CD14-positive monocyte (primary cell): Measurements from ENCODE around the gene FGF19. TPM values are rescaled to one million over a fixed set of nuclear protein-coding genes. Genes with fewer than 3 reads are reported as not detected.

ENCODE experiments used
- DNase-seq, 3 donors: peaks; one replicate each; pipeline ENCODE4 v3.0.0-alpha.2; 2011 to 2022
- H2AFZ ChIP-seq: 2 replicates; pipeline ENCODE4 v1.6.0; 2012; ENCODE audit warnings: mild to moderate bottlenecking, low read depth, low read length, inconsistent platforms; ENCODE audit not compliant: insufficient read depth, poor library complexity, severe bottlenecking
- H3K27ac ChIP-seq, 2 donors: 1 replicate in 1 of 2; 2 replicates in 1 of 2; pipeline ENCODE4 v1.5.1; 2012 to 2013; ENCODE audit warnings: low read length in 2 of 2, control low read depth in 1 of 2, inconsistent platforms in 1 of 2, low read depth in 1 of 2, mild to moderate bottlenecking in 1 of 2
- H3K27me3 ChIP-seq, 2 donors: one replicate each; pipeline versions ENCODE4 v1.6.0 to v1.6.1; 2011 to 2013; ENCODE audit warnings: low read length in 2 of 2; ENCODE audit not compliant: control insufficient read depth in 2 of 2, insufficient read depth in 2 of 2
- H3K36me3 ChIP-seq, 2 donors: replicated peaks in 1 of 2; 1 replicate in 1 of 2; 2 replicates in 1 of 2; pipeline versions ENCODE4 v1.5.1 to v1.6.1; 2012 to 2013; ENCODE audit warnings: low read length in 2 of 2, control low read depth in 1 of 2, inconsistent platforms in 1 of 2, mild to moderate bottlenecking in 1 of 2; ENCODE audit not compliant: insufficient read depth in 2 of 2, control insufficient read depth in 1 of 2
- H3K4me1 ChIP-seq, 2 donors: 1 replicate in 1 of 2; 2 replicates in 1 of 2; pipeline versions ENCODE4 v1.5.1 to v1.6.1; 2012 to 2013; ENCODE audit warnings: low read length in 2 of 2, control low read depth in 1 of 2, inconsistent platforms in 1 of 2, mild to moderate bottlenecking in 1 of 2, moderate library complexity in 1 of 2; ENCODE audit not compliant: insufficient read depth in 2 of 2, control insufficient read depth in 1 of 2
- H3K4me2 ChIP-seq: replicated peaks from 2 replicates; pipeline ENCODE3; 2012; ENCODE audit warnings: low read length, moderate library complexity, mild to moderate bottlenecking; ENCODE audit not compliant: poor library complexity, severe bottlenecking; ENCODE audit errors: extremely low read depth
- H3K4me3 ChIP-seq, 3 experiments: fragments of 200-600 bp in 1 of 3; sonication (generic) in 1 of 3; replicated peaks in 1 of 3; 1 replicate in 2 of 3; 2 replicates in 1 of 3; pipeline ENCODE4 v1.5.1; 2011 to 2013; ENCODE audit warnings: low read length in 3 of 3, mild to moderate bottlenecking in 3 of 3, control low read depth in 2 of 3, low read depth in 2 of 3, inconsistent platforms in 1 of 3, moderate library complexity in 1 of 3
- H3K79me2 ChIP-seq: 2 replicates; pipeline ENCODE4 v1.6.0; 2012; ENCODE audit warnings: mild to moderate bottlenecking, control low read depth, inconsistent platforms, low read length, moderate library complexity; ENCODE audit not compliant: insufficient read depth
- H3K9ac ChIP-seq: 2 replicates; pipeline ENCODE4 v1.6.0; 2017; ENCODE audit warnings: low read length, mild to moderate bottlenecking; ENCODE audit not compliant: insufficient read depth, poor library complexity, severe bottlenecking
- H3K9me3 ChIP-seq, 2 donors: replicated peaks in 1 of 2; 1 replicate in 1 of 2; 2 replicates in 1 of 2; pipeline versions ENCODE4 v1.5.1 to v1.6.1; 2012 to 2013; ENCODE audit warnings: low read length in 2 of 2, control low read depth in 1 of 2; ENCODE audit not compliant: control insufficient read depth in 1 of 2, insufficient read depth in 1 of 2
- H4K20me1 ChIP-seq: 2 replicates; pipeline ENCODE4 v1.6.0; 2012; ENCODE audit warnings: mild to moderate bottlenecking, low read length, control low read depth, moderate library complexity; ENCODE audit not compliant: insufficient read depth
- H3K27ac Mint-ChIP-seq, 7 donors: one replicate each; pipeline ENCODE4 v1.8.0; 2020; ENCODE audit warnings: mild to moderate bottlenecking in 7 of 7, mixed read lengths in 7 of 7, moderate library complexity in 6 of 7, inconsistent platforms in 2 of 7
- H3K27me3 Mint-ChIP-seq, 3 donors: one replicate each; pipeline ENCODE4 v1.8.0; 2021 to 2022; ENCODE audit warnings: low read depth in 3 of 3, mild to moderate bottlenecking in 3 of 3, mixed read lengths in 3 of 3, moderate library complexity in 3 of 3, inconsistent platforms in 1 of 3
- H3K36me3 Mint-ChIP-seq, 2 donors: one replicate each; pipeline ENCODE4 v1.8.0; 2020; ENCODE audit warnings: mixed read lengths in 2 of 2, inconsistent platforms in 1 of 2, mild to moderate bottlenecking in 1 of 2
- H3K4me1 Mint-ChIP-seq: one replicate; pipeline ENCODE4 v1.8.0; 2020; ENCODE audit warnings: mild to moderate bottlenecking, mixed read lengths
- H3K4me3 Mint-ChIP-seq, 2 donors: one replicate each; pipeline ENCODE4 v1.8.0; 2020; ENCODE audit warnings: mild to moderate bottlenecking in 2 of 2, mixed read lengths in 2 of 2, moderate library complexity in 1 of 2
- H3K9me3 Mint-ChIP-seq, 7 donors: one replicate each; pipeline ENCODE4 v1.8.0; 2020 to 2022; ENCODE audit warnings: mixed read lengths in 7 of 7, mild to moderate bottlenecking in 6 of 7, moderate library complexity in 6 of 7, inconsistent platforms in 2 of 7
- CTCF ChIP-seq: fragments of 200-600 bp; IDR thresholded peaks from one replicate; pipeline ENCODE4 v1.8.0; 2022; ENCODE audit warnings: antibody characterized with exemption, mild to moderate bottlenecking
- WGBS: methylation state at CpG from one replicate; pipeline ENCODE4 v1.1.5; 2013; ENCODE audit warnings: missing lambda C conversion rate; ENCODE audit not compliant: insufficient coverage; 5-methylcytosine and 5-hydroxymethylcytosine counted together
- intact Hi-C, 2 donors: fragments of 100-400 bp; cut with micrococcal nuclease; formaldehyde crosslinking; loops; one replicate each; pipeline versions ENCODE4 v1.15.0 to v1.15.1; 2023
- polyA plus RNA-seq, 3 donors: library from polyadenylated mRNA; depleted of rRNA in 1 of 3; unstranded in 2 of 3; stranded (reverse) in 1 of 3; fragments of 300-500 nt in 2 of 3; fragments of >200 nt in 1 of 3; fragmentation: Illumina TruSeq in 2 of 3; gene quantifications; 1 replicate in 2 of 3; 2 replicates in 1 of 3; pipeline ENCODE4 v1.2.3, GENCODE V29; 2012 to 2021

FGF19 gene
- polyA plus RNA-seq, 3 donors = not detected

- H3K4me2 ChIP-seq = no peak overlapping the region
- peaks cover 0 to 1% of the 10 kb centered on the region in 2 donors for H3K9me3 ChIP-seq
- peaks cover 20% of the 10 kb centered on the region for H3K4me1 Mint-ChIP-seq
- H3K9ac ChIP-seq = no peak overlapping the region
- H3K36me3 ChIP-seq = peaks cover 5% of the 10 kb centered on the region in 2 donors
- no peak for TF ChIP-seq CTCF
- peaks cover 9 to 28% (median 15%) of the 10 kb centered on the region in 3 donors for H3K27me3 Mint-ChIP-seq
- H3K4me3 ChIP-seq = no peak overlapping the region
- H3K4me1 ChIP-seq = peaks cover 14 to 24% of the 10 kb centered on the region in 2 donors
- H3K9me3 Mint-ChIP-seq = peaks cover 0 to 4% (median 1%) of the 10 kb centered on the region in 7 donors
- peaks cover 0 to 7% of the 10 kb centered on the region in 2 donors for H3K27me3 ChIP-seq
- H3K36me3 Mint-ChIP-seq = peaks cover 5% of the 10 kb centered on the region in 2 donors
- H3K4me3 Mint-ChIP-seq = no peak overlapping the region
- intact Hi-C loops = loop anchor here in 1 of 2 donors (5.0 to 10.0 kb wide), 2 partner anchors 383 to 520 kb away; partner anchors contain the start of gene MYEOV
- WGBS = no CpG with 5 or more reads among the region's 2 CpGs
- H3K27ac ChIP-seq = no peak overlapping the region
- H2AFZ ChIP-seq = no peak overlapping the region
- no peak overlapping the region for H3K27ac Mint-ChIP-seq
- peaks cover 23% of the 10 kb centered on the region for H3K79me2 ChIP-seq
- DNase-seq = no peak
- H4K20me1 ChIP-seq = peaks cover 13% of the 10 kb centered on the region
These were observed 26.1 kb downstream of the FGF19 start for GRCh38 chr11:69677749-69678148.

GRCh38 chr11:69674886-69675714 lies 28.7 kb downstream of the FGF19 start, which contains the start of gene LTO1:
Gene LTO1, minus strand, starts transcription at chr11:69675353. Its CDS starts 114 bp downstream, at chr11:69675239.
- H3K4me3 ChIP-seq = peak within 1 kb of the TSS; percentile 72 to 85 (median 84)
- H4K20me1 ChIP-seq = peaks cover 31% of the 10 kb centered on the region
- intact Hi-C loops = loop anchor here (2.0 to 10.0 kb wide), 3 partner anchors 378 to 522 kb away; partner anchors contain the start of gene MYEOV (in 1 of the 2)
- H3K27me3 ChIP-seq = peaks cover 0 to 7% of the 10 kb centered on the region in 2 donors
- Mint-ChIP-seq H3K27ac (peak within 1 kb of the TSS; percentile 91 to 98 (median 95)), H3K4me3 (peak within 1 kb of the TSS; percentile 90 to 93), H3K36me3 (peaks cover 24 to 31% of the 10 kb centered on the region in 2 donors), H3K4me1 (peaks cover 23% of the 10 kb centered on the region), H3K27me3 (peaks cover 5 to 25% (median 14%) of the 10 kb centered on the region in 3 donors), H3K9me3 (no peaks in the 10 kb centered on the region)
- peaks cover 23% of the 10 kb centered on the region for H3K79me2 ChIP-seq
- H3K4me1 ChIP-seq = peaks cover 14 to 24% of the 10 kb centered on the region in 2 donors
- peaks cover 23 to 31% of the 10 kb centered on the region in 2 donors for H3K36me3 ChIP-seq
- peak; percentile 93 to 95 (median 95) for DNase-seq
- peak within 1 kb of the TSS; percentile 93 for H3K9ac ChIP-seq
- H2AFZ ChIP-seq = peak within 1 kb of the TSS; percentile 87
- TF ChIP-seq CTCF = no peak
- WGBS = 2% methylated on average over 72 of the region's 72 CpGs
- H3K4me2 ChIP-seq = peak within 1 kb of the TSS; percentile 74
- H3K27ac ChIP-seq = peak within 1 kb of the TSS; percentile 55 to 92
- H3K9me3 ChIP-seq = no peaks in the 10 kb centered on the region
